CD4-positive, alpha-beta T cell treated with Interferon gamma for 1 hour (primary cell): ENCODE results near the gene PSG1.
"Not testable (repeated sequence)": the region's sequence is repeated elsewhere in the genome, so short reads cannot be mapped to it uniquely, and the experiment has no call there.

Experiments used
- DNase-seq: peaks from one replicate; pipeline ENCODE4 v3.0.0-alpha.2; 2020

PSG1 gene

GRCh38 chr19:42880621-42881020 is 1.1 kb upstream of the PSG1 start:
- not testable (repeated sequence) for DNase-seq

GRCh38 chr19:42876596-42876995 is 2.9 kb downstream of the PSG1 start:
- DNase-seq, result not testable (repeated sequence)

- DNase-seq, result not testable (repeated sequence)
Observed at GRCh38 chr19:42875881-42876280, 3.6 kb downstream of the PSG1 start.

GRCh38 chr19:42874901-42875813 is 4.4 kb downstream of the PSG1 start:
- not testable (repeated sequence) for DNase-seq

GRCh38 chr19:42874136-42874535 is 5.4 kb downstream of the PSG1 start:
- not testable (repeated sequence) for DNase-seq

GRCh38 chr19:42872608-42873007 is 6.9 kb downstream of the PSG1 start:
- DNase-seq, result no peak

GRCh38 chr19:42857544-42857867 is 22.0 kb downstream of the PSG1 start:
- no peak for DNase-seq

GRCh38 chr19:42856866-42857543 is 22.5 kb downstream of the PSG1 start:
- DNase-seq, result not testable (repeated sequence)

- not testable (repeated sequence) for DNase-seq
Observed at GRCh38 chr19:42854745-42855144, 24.8 kb downstream of the PSG1 start.

- not testable (repeated sequence) for DNase-seq
Observed at GRCh38 chr19:42853231-42853630, 26.3 kb downstream of the PSG1 start.

- not testable (repeated sequence) for DNase-seq
Observed at GRCh38 chr19:42852821-42853220, 26.7 kb downstream of the PSG1 start.

- DNase-seq, result not testable (repeated sequence)
Observed at GRCh38 chr19:42851718-42852280, 27.7 kb downstream of the PSG1 start.

- no peak for DNase-seq
Observed at GRCh38 chr19:42850981-42851717, 28.4 kb downstream of the PSG1 start.

- DNase-seq, result no peak
Observed at GRCh38 chr19:42846597-42846996, 32.9 kb downstream of the PSG1 start.

- DNase-seq, result not testable (repeated sequence)
Observed at GRCh38 chr19:42843631-42844030, 35.9 kb downstream of the PSG1 start.

GRCh38 chr19:42832746-42833442 is 46.6 kb downstream of the PSG1 start:
- not testable (repeated sequence) for DNase-seq

- DNase-seq, result not testable (repeated sequence)
Observed at GRCh38 chr19:42832023-42832680, 47.4 kb downstream of the PSG1 start.

- no peak for DNase-seq
Observed at GRCh38 chr19:42831221-42832019, 48.1 kb downstream of the PSG1 start.

- not testable (repeated sequence) for DNase-seq
Observed at GRCh38 chr19:42821306-42821977, 58.1 kb downstream of the PSG1 start.

- not testable (repeated sequence) for DNase-seq
Observed at GRCh38 chr19:42819960-42820650, 59.4 kb downstream of the PSG1 start.
